Measurements from ENCODE around the gene WDR88.

Gene WDR88

DNA sequence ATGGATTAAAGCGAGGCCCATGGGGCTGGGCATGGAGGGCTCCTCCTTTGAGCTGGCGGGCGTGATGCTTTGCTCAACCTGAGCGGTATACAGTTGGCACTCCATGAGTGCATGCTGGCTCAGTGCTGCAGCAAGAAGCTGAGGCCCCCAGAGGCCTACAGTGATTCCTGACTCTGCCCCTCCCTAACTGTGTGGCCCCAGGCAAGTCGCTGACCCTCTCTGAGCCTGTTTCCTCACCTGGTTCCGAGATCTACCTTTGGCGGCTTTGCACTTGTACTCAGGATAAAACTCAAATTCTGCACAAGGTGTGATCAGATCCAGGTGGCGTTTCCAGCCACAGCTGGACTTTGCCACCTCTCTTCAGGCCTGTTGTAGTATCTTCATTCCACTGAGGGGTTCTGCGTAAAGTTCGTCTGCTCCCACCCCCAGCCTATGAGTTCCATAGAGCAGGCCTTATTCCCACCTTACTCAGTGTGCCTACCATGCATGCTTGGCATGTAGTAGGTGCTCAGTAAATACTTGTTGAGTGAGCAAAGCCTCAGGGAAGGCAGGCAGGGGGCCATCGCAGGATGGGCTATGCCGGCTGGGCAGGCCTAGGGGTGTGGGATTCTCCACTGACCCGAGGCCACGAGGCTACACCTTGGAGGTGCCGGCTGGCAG is 70.1 kb downstream of the WDR88 start:
- no peaks in the 10 kb centered on the region for H3K79me2 ChIP-seq (ENCODE audit: control insufficient read depth, low read length)

DNA sequence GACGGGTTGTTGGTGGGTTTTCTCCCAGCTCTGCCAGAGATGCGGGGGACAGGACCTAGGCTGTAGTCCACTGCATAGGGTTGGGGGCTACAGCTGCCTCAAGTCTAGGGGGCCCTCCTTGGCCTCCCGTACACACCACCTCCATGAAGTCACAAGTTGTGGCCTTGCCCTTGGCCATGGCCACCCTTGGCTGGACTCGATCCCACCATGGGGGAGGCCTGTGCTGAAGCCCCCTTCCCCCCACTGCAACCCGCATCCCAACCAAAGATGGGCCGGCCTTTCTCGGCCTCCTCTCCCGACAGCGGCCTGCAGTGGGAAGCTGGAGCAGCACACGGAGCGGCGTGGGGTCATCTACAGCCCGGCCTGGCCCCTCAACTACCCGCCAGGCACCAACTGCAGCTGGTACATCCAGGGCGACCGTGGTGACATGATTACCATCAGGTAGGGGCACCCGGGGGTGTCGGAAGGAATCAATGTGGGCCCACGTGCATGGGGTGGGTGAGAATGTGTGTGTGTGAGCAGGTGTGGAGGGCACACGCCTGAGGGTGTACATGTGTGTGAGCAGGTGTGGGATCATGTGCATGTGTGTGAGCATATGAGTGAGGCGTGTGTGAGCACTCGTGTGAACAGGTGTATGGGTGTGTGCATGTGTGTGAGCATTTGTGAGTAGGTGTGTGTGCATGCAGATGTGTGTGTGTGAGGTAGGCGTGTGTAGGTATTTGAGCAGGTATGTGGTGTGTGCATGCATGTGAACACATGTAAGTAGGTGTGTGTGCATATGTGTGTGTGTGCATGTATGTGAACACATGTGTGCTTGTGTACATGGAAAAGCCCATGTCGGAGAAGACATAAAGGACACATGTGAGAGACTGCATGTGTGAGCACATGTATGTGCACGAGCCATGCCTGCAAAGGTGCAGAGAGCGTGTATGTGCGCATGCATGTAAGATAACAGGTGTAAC is 70.9 kb downstream of the WDR88 start:
- no peaks in the 10 kb centered on the region for H3K4me1 ChIP-seq (ENCODE audit: control insufficient read depth, low read length)
- H3K4me2 ChIP-seq (ENCODE audit: low read length): no peak overlapping the region
- H3F3A ChIP-seq (ENCODE audit: control insufficient read depth, insufficient read depth): no peaks in the 10 kb centered on the region
- H3K79me2 ChIP-seq (ENCODE audit: control insufficient read depth, low read length): no peaks in the 10 kb centered on the region
- no peak for TF ChIP-seq EZH2phosphoT487 (IDR thresholded peaks at IDR 0.05; ENCODE audit: borderline replicate concordance, low read length)
- TF ChIP-seq, protein P1, sequence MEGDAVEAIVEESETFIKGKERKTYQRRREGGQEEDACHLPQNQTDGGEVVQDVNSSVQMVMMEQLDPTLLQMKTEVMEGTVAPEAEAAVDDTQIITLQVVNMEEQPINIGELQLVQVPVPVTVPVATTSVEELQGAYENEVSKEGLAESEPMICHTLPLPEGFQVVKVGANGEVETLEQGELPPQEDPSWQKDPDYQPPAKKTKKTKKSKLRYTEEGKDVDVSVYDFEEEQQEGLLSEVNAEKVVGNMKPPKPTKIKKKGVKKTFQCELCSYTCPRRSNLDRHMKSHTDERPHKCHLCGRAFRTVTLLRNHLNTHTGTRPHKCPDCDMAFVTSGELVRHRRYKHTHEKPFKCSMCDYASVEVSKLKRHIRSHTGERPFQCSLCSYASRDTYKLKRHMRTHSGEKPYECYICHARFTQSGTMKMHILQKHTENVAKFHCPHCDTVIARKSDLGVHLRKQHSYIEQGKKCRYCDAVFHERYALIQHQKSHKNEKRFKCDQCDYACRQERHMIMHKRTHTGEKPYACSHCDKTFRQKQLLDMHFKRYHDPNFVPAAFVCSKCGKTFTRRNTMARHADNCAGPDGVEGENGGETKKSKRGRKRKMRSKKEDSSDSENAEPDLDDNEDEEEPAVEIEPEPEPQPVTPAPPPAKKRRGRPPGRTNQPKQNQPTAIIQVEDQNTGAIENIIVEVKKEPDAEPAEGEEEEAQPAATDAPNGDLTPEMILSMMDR (IDR thresholded peaks at IDR 0.05; ENCODE audit: low read depth, low read length, poor library complexity, severe bottlenecking): no peak
- no peaks in the 10 kb centered on the region for H3K36me3 ChIP-seq (ENCODE audit: control insufficient read depth, low read length)
- H3K27me3 ChIP-seq (ENCODE audit: control insufficient read depth, low read length): no peaks in the 10 kb centered on the region
- no peak overlapping the region for H3K27ac ChIP-seq (ENCODE audit: low read depth, low read length)
- no peak overlapping the region for H3K4me3 ChIP-seq (ENCODE audit: low read length)
- no peaks in the 10 kb centered on the region for H3K9me3 ChIP-seq (ENCODE audit: control insufficient read depth, insufficient read depth, low read length)
- no peaks in the 10 kb centered on the region for H3K9me2 ChIP-seq (replicated peaks; ENCODE audit: control insufficient read depth, low read length)
- no peaks in the 10 kb centered on the region for H4K20me1 ChIP-seq (ENCODE audit: control insufficient read depth, insufficient read depth, low read depth, low read length)

More for the DNA sequence above, 70.1 kb downstream of the WDR88 start:
- H3F3A ChIP-seq (ENCODE audit: control insufficient read depth, insufficient read depth): no peaks in the 10 kb centered on the region
- H4K20me1 ChIP-seq (ENCODE audit: control insufficient read depth, insufficient read depth, low read depth, low read length): no peaks in the 10 kb centered on the region
- H3K27ac ChIP-seq (ENCODE audit: low read depth, low read length): no peak overlapping the region
- no peak overlapping the region for H3K4me3 ChIP-seq (ENCODE audit: low read length)
- H3K4me1 ChIP-seq (ENCODE audit: control insufficient read depth, low read length): no peaks in the 10 kb centered on the region
- no peaks in the 10 kb centered on the region for H3K9me2 ChIP-seq (replicated peaks; ENCODE audit: control insufficient read depth, low read length)
- TF ChIP-seq, protein P1 (IDR thresholded peaks at IDR 0.05; ENCODE audit: low read depth, low read length, poor library complexity, severe bottlenecking): no peak
- TF ChIP-seq EZH2phosphoT487 (IDR thresholded peaks at IDR 0.05; ENCODE audit: borderline replicate concordance, low read length): no peak
- H3K4me2 ChIP-seq (ENCODE audit: low read length): no peak overlapping the region
- no peaks in the 10 kb centered on the region for H3K36me3 ChIP-seq (ENCODE audit: control insufficient read depth, low read length)
- no peaks in the 10 kb centered on the region for H3K27me3 ChIP-seq (ENCODE audit: control insufficient read depth, low read length)
- no peaks in the 10 kb centered on the region for H3K9me3 ChIP-seq (ENCODE audit: control insufficient read depth, insufficient read depth, low read length)

DNA sequence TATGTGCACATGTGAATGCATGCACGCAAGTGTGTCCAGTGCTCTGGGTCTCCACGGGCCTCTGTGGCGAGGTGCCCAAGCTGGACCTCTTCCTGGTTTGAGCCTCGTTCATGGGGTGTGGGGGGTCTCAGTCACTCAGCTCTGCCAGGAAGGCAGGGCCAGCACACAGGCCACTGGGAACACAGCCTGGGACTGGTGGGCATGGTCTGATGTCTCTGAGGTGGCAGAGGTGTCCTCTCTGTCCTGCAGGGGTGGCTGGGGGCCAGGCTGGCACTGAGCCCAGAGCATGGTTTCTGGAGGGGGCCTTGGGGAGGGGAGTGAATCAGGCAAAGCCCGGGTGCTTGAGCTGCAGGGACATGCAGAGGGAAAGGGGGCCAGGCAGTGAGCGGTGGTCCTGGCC is 71.6 kb downstream of the WDR88 start:
- Histone ChIP-seq H3F3A (ENCODE audit: control insufficient read depth, insufficient read depth) (no peaks in the 10 kb centered on the region), H3K9me3 (ENCODE audit: control insufficient read depth, insufficient read depth, low read length) (no peaks in the 10 kb centered on the region), H4K20me1 (ENCODE audit: control insufficient read depth, insufficient read depth, low read depth, low read length) (no peaks in the 10 kb centered on the region), H3K4me1 (ENCODE audit: control insufficient read depth, low read length) (no peaks in the 10 kb centered on the region), H3K79me2 (ENCODE audit: control insufficient read depth, low read length) (no peaks in the 10 kb centered on the region), H3K36me3 (ENCODE audit: control insufficient read depth, low read length) (no peaks in the 10 kb centered on the region), H3K9me2 (replicated peaks; ENCODE audit: control insufficient read depth, low read length) (no peaks in the 10 kb centered on the region), H3K4me2 (ENCODE audit: low read length) (no peak overlapping the region), H3K27me3 (ENCODE audit: control insufficient read depth, low read length) (no peaks in the 10 kb centered on the region), H3K4me3 (ENCODE audit: low read length) (no peak overlapping the region), H3K27ac (ENCODE audit: low read depth, low read length) (no peak overlapping the region)
- TF ChIP-seq, protein P1 (IDR thresholded peaks at IDR 0.05; ENCODE audit: low read depth, low read length, poor library complexity, severe bottlenecking): no peak
- TF ChIP-seq EZH2phosphoT487 (IDR thresholded peaks at IDR 0.05; ENCODE audit: borderline replicate concordance, low read length): no peak

Measured in DOHH2 (cell line).